HEK293 (cell line): ENCODE results near the gene MTX1.

Source experiments
- CTCF ChIA-PET: fragments of 350-600 bp; formaldehyde crosslinking; extraction: SDS; loops from one replicate; lab custom pipeline; 2021; ENCODE audit warnings: antibody characterized with exemption; lab: Yijun Ruan, JAX
- POLR2A ChIA-PET: fragments of 300-600 bp; formaldehyde crosslinking; extraction: SDS; loops from one replicate; lab custom pipeline; 2020; ENCODE audit warnings: antibody characterized with exemption, inconsistent platforms; lab: Yijun Ruan, JAX
- H3K27ac ChIP-seq: fragments of 200-500 bp; sonication (Bioruptor generic); 2 replicates; pipeline ENCODE4 v1.5.1; 2014; ENCODE audit warnings: low read depth, low read length, control low read depth, inconsistent platforms; ENCODE audit errors: extremely low read depth
- H3K36me3 ChIP-seq, 2 experiments: fragments of 200-500 bp in 1 of 2; sonication (Bioruptor generic) in 1 of 2; 1 replicate in 1 of 2; 2 replicates in 1 of 2; pipeline ENCODE4 v1.5.1; 2014 to 2017; ENCODE audit warnings: inconsistent platforms in 2 of 2, low read length in 2 of 2; ENCODE audit not compliant: control insufficient read depth in 2 of 2, insufficient read depth in 1 of 2
- H3K4me1 ChIP-seq: fragments of 200-500 bp; sonication (Bioruptor generic); 2 replicates; pipeline ENCODE4 v1.5.1; 2014; ENCODE audit warnings: mild to moderate bottlenecking, low read length, inconsistent platforms; ENCODE audit not compliant: control insufficient read depth, insufficient read depth
- H3K4me3 ChIP-seq: 2 replicates; pipeline ENCODE4 v1.5.1; 2011; ENCODE audit warnings: low read depth, mild to moderate bottlenecking, control low read depth, low read length, moderate library complexity
- H3K9me3 ChIP-seq: fragments of 200-500 bp; sonication (Bioruptor generic); 2 replicates; pipeline ENCODE4 v1.5.1; 2014; ENCODE audit warnings: low read depth, low read length, inconsistent platforms; ENCODE audit not compliant: control insufficient read depth, insufficient read depth
- GLI2 ChIP-seq: fragments of 450-650 bp; formaldehyde crosslinking; IDR thresholded peaks from 2 replicates; pipeline ENCODE4; 2017; ENCODE audit warnings: missing biosample characterization, missing genetic modification characterization, low read depth, borderline replicate concordance
- IKZF3 ChIP-seq: fragments of 450-650 bp; IDR thresholded peaks from 2 replicates; pipeline ENCODE4 v1.5.0; 2018; ENCODE audit warnings: missing biosample characterization, mild to moderate bottlenecking, missing genetic modification characterization, moderate library complexity
- KLF8 ChIP-seq: fragments of 450-650 bp; formaldehyde crosslinking; IDR thresholded peaks from 2 replicates; pipeline ENCODE4 v1.5.1; 2016; ENCODE audit warnings: missing biosample characterization, missing genetic modification characterization
- KLF9 ChIP-seq: fragments of 450-650 bp; formaldehyde crosslinking; IDR thresholded peaks from 2 replicates; pipeline ENCODE4 v1.5.1; 2016; ENCODE audit warnings: missing biosample characterization, missing genetic modification characterization, low read depth
- PBX3 ChIP-seq: sonication (generic); formaldehyde crosslinking; IDR thresholded peaks from 2 replicates; pipeline ENCODE4 v1.8.1; 2022; ENCODE audit warnings: mild to moderate bottlenecking, moderate library complexity, missing genetic modification reagents
- TCF7L2 ChIP-seq: IDR thresholded peaks from 2 replicates; pipeline ENCODE4 v1.6.1; 2011; ENCODE audit warnings: low read depth, mild to moderate bottlenecking, inconsistent platforms, low read length, moderate library complexity, borderline replicate concordance
- YY1 ChIP-seq: fragments of 450-650 bp; formaldehyde crosslinking; IDR thresholded peaks from 2 replicates; pipeline ENCODE4 v1.5.1; 2018; ENCODE audit warnings: missing biosample characterization, missing genetic modification characterization
- YY2 ChIP-seq: fragments of 450-650 bp; formaldehyde crosslinking; IDR thresholded peaks from 2 replicates; pipeline ENCODE4 v1.5.1; 2016; ENCODE audit warnings: missing biosample characterization, missing genetic modification characterization
- ZNF121 ChIP-seq: fragments of 450-650 bp; formaldehyde crosslinking; IDR thresholded peaks from 2 replicates; pipeline ENCODE4 v1.5.1; 2016; ENCODE audit warnings: missing biosample characterization, missing genetic modification characterization
- ZNF155 ChIP-seq: fragments of 450-650 bp; formaldehyde crosslinking; IDR thresholded peaks from 2 replicates; pipeline ENCODE4 v1.5.1; 2016; ENCODE audit warnings: missing biosample characterization, missing genetic modification characterization
- ZNF19 ChIP-seq: fragments of 450-650 bp; formaldehyde crosslinking; IDR thresholded peaks from 2 replicates; pipeline ENCODE4; 2016; ENCODE audit warnings: missing biosample characterization, missing genetic modification characterization, low read depth
- ZNF214 ChIP-seq: fragments of 450-650 bp; formaldehyde crosslinking; IDR thresholded peaks from 2 replicates; pipeline ENCODE4 v1.5.1; 2017; ENCODE audit warnings: missing biosample characterization, mild to moderate bottlenecking, missing genetic modification characterization, borderline replicate concordance
- ZNF221 ChIP-seq: fragments of 450-650 bp; formaldehyde crosslinking; IDR thresholded peaks from 2 replicates; pipeline ENCODE4 v1.5.1; 2017; ENCODE audit warnings: missing biosample characterization, missing genetic modification characterization, borderline replicate concordance
- ZNF239 ChIP-seq: fragments of 450-650 bp; formaldehyde crosslinking; IDR thresholded peaks from 2 replicates; pipeline ENCODE4 v1.5.1; 2016; ENCODE audit warnings: missing biosample characterization, missing genetic modification characterization
- ZNF302 ChIP-seq: fragments of 450-650 bp; formaldehyde crosslinking; IDR thresholded peaks from 2 replicates; pipeline ENCODE4 v1.5.1; 2016; ENCODE audit warnings: missing biosample characterization, missing genetic modification characterization, low read depth
- ZNF37A ChIP-seq: fragments of 450-650 bp; IDR thresholded peaks from 2 replicates; pipeline ENCODE4 v1.5.1; 2018; ENCODE audit warnings: missing biosample characterization, missing genetic modification characterization
- ZNF521 ChIP-seq: fragments of 450-650 bp; formaldehyde crosslinking; IDR thresholded peaks from 2 replicates; pipeline ENCODE4 v1.5.1; 2017; ENCODE audit warnings: missing biosample characterization, mild to moderate bottlenecking, missing genetic modification characterization
- ZNF548 ChIP-seq: fragments of 450-650 bp; formaldehyde crosslinking; IDR thresholded peaks from 2 replicates; pipeline ENCODE4 v1.5.1; 2016; ENCODE audit warnings: missing biosample characterization, missing genetic modification characterization
- ZNF664 ChIP-seq: fragments of 450-650 bp; formaldehyde crosslinking; IDR thresholded peaks from 2 replicates; pipeline ENCODE4 v1.5.1; 2016; ENCODE audit warnings: missing biosample characterization, missing genetic modification characterization
- ZXDB ChIP-seq: fragments of 450-650 bp; formaldehyde crosslinking; IDR thresholded peaks from 2 replicates; pipeline ENCODE4 v1.5.1; 2016; ENCODE audit warnings: missing biosample characterization, missing genetic modification characterization
- TF ChIP-seq, protein P1 (sequence below): fragments of 450-650 bp; formaldehyde crosslinking; IDR thresholded peaks from 2 replicates; pipeline ENCODE4 v1.5.1; 2016; ENCODE audit warnings: missing biosample characterization, missing genetic modification characterization
- TF ChIP-seq, protein P2 (sequence below): IDR thresholded peaks from 2 replicates; pipeline ENCODE4 v1.6.1; 2011; ENCODE audit warnings: mild to moderate bottlenecking, low read depth, low read length, borderline replicate concordance

The MTX1 gene

DNA sequence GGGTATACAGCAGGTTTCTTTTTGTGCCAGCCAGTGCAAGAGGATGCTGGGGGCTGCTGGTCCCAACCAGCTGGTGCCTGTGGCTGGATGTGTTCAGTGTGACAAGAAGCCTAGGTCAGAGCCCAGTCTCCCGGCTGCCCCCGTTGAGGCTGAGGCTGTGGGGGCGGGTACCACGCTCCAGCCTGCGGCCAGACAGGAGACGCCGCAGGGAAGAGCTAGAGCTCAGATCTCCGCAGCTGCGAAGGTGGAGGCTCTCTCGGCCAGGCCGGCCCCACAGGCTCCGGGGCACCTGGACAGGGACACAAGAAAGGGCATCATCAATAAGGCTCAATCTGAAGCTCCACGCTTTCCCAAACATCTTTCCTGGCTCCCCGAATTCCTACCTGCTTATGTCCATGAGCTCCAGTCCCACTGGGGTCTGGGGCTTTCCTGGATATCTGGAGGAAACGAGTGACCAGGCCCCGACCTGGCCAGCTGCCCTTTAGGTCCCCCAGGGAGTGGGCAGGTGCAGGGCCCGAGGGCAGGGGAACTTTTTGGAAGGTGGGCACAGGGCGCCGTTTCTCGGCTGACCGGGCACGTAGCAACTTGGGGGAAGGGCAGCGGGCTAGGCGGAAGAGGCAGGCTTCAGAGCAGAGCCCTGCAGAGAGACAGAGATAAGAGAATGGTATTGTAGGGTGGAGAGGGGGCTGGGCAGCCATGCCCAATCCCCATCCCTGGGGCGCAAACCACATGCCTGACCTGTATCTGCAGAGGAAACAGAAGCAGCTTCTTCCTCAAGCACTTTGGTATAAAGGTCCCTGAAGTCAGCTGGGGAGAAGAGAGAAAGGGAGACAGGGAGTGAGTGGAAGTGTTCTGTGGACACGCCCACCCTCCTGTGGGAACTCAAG lies 39.4 kb downstream of the MTX1 start:
- peaks cover 13 to 48% of the 10 kb centered on the region in 2 experiments; a peak in 2 of 3 replicates for H3K36me3 ChIP-seq
- ChIA-PET CTCF (interaction anchor here (0.5 to 4.9 kb wide), 9 partner anchors 13 to 91 kb away, joined by 3 to 91 read pairs (median 3); partner anchors contain the start of genes RUSC1 and SCAMP3), POLR2A (interaction anchor here (0.9 to 4.3 kb wide), 3 partner anchors 14 to 76 kb away, joined by 3 to 26 read pairs (median 3); partner anchors contain the start of gene SCAMP3)
- TF ChIP-seq ZNF121 (tag by site-specific recombination), result no peak
- TF ChIP-seq KLF9 (tag by site-specific recombination), result 0 out of 2 replicates have a peak, but pooled peaks have one; percentile 31
- TF ChIP-seq ZNF239, result no peak
- no peak for TF ChIP-seq KLF8 (tag by site-specific recombination)
- H3K4me1 ChIP-seq, result peaks cover 5% of the 10 kb centered on the region; the same call in 1 of the 2 replicates
- no peaks in the 10 kb centered on the region for H3K9me3 ChIP-seq
- H3K27ac ChIP-seq, result no peak overlapping the region
- H3K4me3 ChIP-seq, result no peak overlapping the region

DNA sequence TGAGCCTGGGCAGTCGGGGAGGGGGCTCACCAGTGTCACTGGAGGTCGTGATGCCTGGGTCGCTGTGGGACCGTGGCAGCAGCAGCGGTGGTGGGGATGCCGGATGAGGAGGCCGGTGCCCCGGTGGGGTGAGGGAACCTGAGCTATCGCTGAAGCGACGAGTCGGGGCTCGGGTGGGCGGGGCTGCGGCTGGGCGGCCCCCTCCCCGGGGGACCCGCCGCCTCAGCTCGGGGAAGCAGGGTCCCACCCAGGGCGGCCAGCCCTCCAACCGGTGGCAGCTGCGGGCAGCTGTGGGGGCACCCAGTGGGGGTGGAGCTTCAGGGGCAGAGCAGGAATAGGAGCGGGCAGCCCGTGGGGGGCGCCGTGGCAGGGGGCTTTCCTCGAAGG lies 41.7 kb downstream of the MTX1 start:
- ChIA-PET CTCF (interaction anchor here (0.5 to 4.9 kb wide), 53 partner anchors 9 to 837 kb away, joined by 3 to 91 read pairs (median 5); partner anchors contain the start of genes CLK2, FDPS, HCN3 and KRTCAP2), POLR2A (interaction anchor here (0.6 to 4.3 kb wide), 11 partner anchors 11 to 313 kb away, joined by 3 to 26 read pairs (median 5); partner anchors contain the start of genes ASH1L, CLK2, FDPS and HCN3)
- no peak for TF ChIP-seq ZNF155
- TF ChIP-seq ZNF19 (tag by site-specific recombination), result no peak
- TF ChIP-seq ZXDB (tag by site-specific recombination), result no peak
- TF ChIP-seq, protein P1, sequence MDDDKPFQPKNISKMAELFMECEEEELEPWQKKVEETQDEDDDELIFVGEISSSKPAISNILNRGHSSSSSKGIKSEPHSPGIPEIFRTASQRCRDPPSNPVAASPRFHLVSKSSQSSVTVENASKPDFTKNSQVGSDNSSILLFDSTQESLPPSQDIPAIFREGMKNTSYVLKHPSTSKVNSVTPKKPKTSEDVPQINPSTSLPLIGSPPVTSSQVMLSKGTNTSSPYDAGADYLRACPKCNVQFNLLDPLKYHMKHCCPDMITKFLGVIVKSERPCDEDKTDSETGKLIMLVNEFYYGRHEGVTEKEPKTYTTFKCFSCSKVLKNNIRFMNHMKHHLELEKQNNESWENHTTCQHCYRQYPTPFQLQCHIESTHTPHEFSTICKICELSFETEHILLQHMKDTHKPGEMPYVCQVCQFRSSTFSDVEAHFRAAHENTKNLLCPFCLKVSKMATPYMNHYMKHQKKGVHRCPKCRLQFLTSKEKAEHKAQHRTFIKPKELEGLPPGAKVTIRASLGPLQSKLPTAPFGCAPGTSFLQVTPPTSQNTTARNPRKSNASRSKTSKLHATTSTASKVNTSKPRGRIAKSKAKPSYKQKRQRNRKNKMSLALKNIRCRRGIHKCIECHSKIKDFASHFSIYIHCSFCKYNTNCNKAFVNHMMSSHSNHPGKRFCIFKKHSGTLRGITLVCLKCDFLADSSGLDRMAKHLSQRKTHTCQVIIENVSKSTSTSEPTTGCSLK (tag by site-specific recombination), result no peak
- no peak for TF ChIP-seq YY2 (tag by site-specific recombination)
- TF ChIP-seq KLF9 (tag by site-specific recombination), result no peak
- no peak for TF ChIP-seq ZNF664
- TF ChIP-seq GLI2 (tag by site-specific recombination), result no peak
- TF ChIP-seq, protein P2, sequence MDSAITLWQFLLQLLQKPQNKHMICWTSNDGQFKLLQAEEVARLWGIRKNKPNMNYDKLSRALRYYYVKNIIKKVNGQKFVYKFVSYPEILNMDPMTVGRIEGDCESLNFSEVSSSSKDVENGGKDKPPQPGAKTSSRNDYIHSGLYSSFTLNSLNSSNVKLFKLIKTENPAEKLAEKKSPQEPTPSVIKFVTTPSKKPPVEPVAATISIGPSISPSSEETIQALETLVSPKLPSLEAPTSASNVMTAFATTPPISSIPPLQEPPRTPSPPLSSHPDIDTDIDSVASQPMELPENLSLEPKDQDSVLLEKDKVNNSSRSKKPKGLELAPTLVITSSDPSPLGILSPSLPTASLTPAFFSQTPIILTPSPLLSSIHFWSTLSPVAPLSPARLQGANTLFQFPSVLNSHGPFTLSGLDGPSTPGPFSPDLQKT, result no peak
- TF ChIP-seq ZNF302, result no peak
- no peak for TF ChIP-seq ZNF214
- TF ChIP-seq ZNF221 (tag by site-specific recombination), result no peak
- TF ChIP-seq TCF7L2, result no peak
- TF ChIP-seq PBX3 (CRISPR knock-in tag), result no peak
- TF ChIP-seq YY1, result no peak
- TF ChIP-seq ZNF521 (tag by site-specific recombination), result no peak
- no peak for TF ChIP-seq ZNF548
- TF ChIP-seq ZNF37A (tag by site-specific recombination), result no peak
- no peak for TF ChIP-seq IKZF3
- Histone ChIP-seq H3K36me3 (peaks cover 13 to 53% of the 10 kb centered on the region in 2 experiments; a peak in 2 of 3 replicates), H3K4me1 (no peaks in the 10 kb centered on the region), H3K4me3 (no peak overlapping the region), H3K27ac (no peak overlapping the region; the same call in 1 of the 2 replicates), H3K9me3 (no peaks in the 10 kb centered on the region)
